T-helper 17 cell (primary cell): ENCODE data around the gene DQX1. TPM values are rescaled to one million over a fixed set of nuclear protein-coding genes. Genes with fewer than 3 reads are reported as not detected.
A peak's percentile ranks its signal among the peaks of the same experiment; 100 is the strongest.
"Not testable (repeated sequence)": the region's sequence is repeated elsewhere in the genome, so short reads cannot be mapped to it uniquely, and the experiment has no call there.

Experiments
- ATAC-seq: fragments of 150-1000 bp; cut with Tn5 transposase; 2 replicates; pipeline ENCODE4 v1.10.0; 2021; ENCODE audit warnings: mild to moderate bottlenecking, moderate library complexity
- DNase-seq, 3 donors: peaks; one replicate each; pipeline versions ENCODE4 v3.0.0 to v3.0.0-alpha.2; 2020 to 2021
- H3K9me3 ChIP-seq: one replicate; pipeline ENCODE4 v1.7.0; 2013; ENCODE audit warnings: low read length, mild to moderate bottlenecking; ENCODE audit not compliant: control insufficient read depth, poor library complexity, severe bottlenecking
- H3K27ac Mint-ChIP-seq: one replicate; pipeline ENCODE4 v1.8.0; 2022; ENCODE audit warnings: mild to moderate bottlenecking, moderate library complexity, mixed read lengths
- H3K27me3 Mint-ChIP-seq: one replicate; pipeline ENCODE4 v1.8.0; 2022; ENCODE audit warnings: mixed read lengths
- H3K36me3 Mint-ChIP-seq: one replicate; pipeline ENCODE4 v1.8.0; 2022; ENCODE audit warnings: low read depth, mixed read lengths
- H3K4me1 Mint-ChIP-seq: one replicate; pipeline ENCODE4 v1.8.0; 2022; ENCODE audit warnings: mild to moderate bottlenecking, mixed read lengths
- H3K4me3 Mint-ChIP-seq: one replicate; pipeline ENCODE4 v1.8.0; 2022; ENCODE audit warnings: mild to moderate bottlenecking, moderate library complexity, mixed read lengths
- total RNA-seq, 4 donors: library from RNA in 2 of 4; stranded (reverse) in 2 of 4; gene quantifications; one replicate each; pipeline ENCODE4 v1.2.3 and lab custom pipeline; 2022 to 2026

Gene DQX1
- total RNA-seq, 2 donors from 2014 or later = 0.23 TPM; not detected in 1

GRCh38 chr2:74561022-74561421, 35.0 kb upstream of the DQX1 start:
- DNase-seq, H3K4me3 Mint-ChIP-seq, H3K9me3 ChIP-seq, ATAC-seq, H3K27ac Mint-ChIP-seq, H3K36me3 Mint-ChIP-seq: not testable (repeated sequence)
- peaks cover 15% of the 10 kb centered on the region for H3K4me1 Mint-ChIP-seq
- peaks cover 34% of the 10 kb centered on the region for H3K27me3 Mint-ChIP-seq

DNA sequence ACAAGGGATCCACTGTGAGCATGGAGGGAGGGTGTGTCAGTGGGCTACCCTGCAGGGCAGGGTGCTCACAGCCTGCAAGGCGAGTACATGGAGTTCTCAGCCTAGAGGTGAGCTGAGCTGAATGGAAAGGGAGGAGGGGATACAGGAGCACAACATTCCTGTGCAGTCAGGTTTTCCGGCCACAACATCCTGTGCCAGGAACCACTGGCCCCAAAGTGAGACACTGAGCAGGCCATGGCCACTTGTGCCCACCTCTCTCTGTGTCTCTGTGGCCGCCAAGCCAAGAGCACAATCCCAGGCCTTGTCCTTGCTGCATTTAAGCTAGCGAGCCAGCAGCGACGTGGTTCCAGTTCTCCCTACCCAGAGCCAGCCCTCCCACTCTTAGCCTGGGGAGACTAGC, 34.6 kb upstream of the DQX1 start:
- H3K27ac Mint-ChIP-seq = no peak overlapping the region

DNA sequence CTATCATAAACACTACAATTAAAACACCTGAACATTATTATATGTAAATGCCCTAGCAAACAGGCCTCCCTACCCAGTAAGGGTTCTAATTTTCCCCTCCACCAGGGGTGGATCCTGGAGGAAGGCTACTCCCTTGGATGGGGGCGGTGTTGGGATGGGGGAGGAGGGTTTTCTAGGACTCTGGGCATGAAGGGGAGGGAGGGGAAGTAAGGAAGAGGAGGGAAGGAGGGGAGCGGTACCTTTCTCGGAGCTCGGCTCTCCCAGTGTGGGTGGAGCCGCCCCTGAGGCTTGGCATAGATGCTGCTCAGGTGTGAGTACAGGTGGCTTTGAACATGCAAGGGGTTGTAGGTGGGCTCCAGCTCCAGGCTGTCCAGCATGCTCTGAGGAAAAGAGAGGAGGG, 33.9 kb upstream of the DQX1 start:
- DNase-seq (no peak), ATAC-seq (no peak)
- H3K4me1 Mint-ChIP-seq = peaks cover 24% of the 10 kb centered on the region
- H3K27me3 Mint-ChIP-seq = peaks cover 30% of the 10 kb centered on the region
- H3K4me3 Mint-ChIP-seq = no peak overlapping the region
- H3K9me3 ChIP-seq = no peaks in the 10 kb centered on the region
- H3K27ac Mint-ChIP-seq = no peak overlapping the region
- peaks cover 10% of the 10 kb centered on the region for H3K36me3 Mint-ChIP-seq

More for the DNA sequence above, 34.6 kb upstream of the DQX1 start:
- no peaks in the 10 kb centered on the region for H3K9me3 ChIP-seq
- Mint-ChIP-seq H3K27me3 (peaks cover 30% of the 10 kb centered on the region), H3K36me3 (peaks cover 10% of the 10 kb centered on the region), H3K4me1 (peaks cover 17% of the 10 kb centered on the region), H3K4me3 (no peak overlapping the region)
- DNase-seq (no peak), ATAC-seq (no peak)

- H3K27ac Mint-ChIP-seq = no peak overlapping the region
Measured at GRCh38 chr2:74558284-74559230, 32.5 kb upstream of the DQX1 start.

DNA sequence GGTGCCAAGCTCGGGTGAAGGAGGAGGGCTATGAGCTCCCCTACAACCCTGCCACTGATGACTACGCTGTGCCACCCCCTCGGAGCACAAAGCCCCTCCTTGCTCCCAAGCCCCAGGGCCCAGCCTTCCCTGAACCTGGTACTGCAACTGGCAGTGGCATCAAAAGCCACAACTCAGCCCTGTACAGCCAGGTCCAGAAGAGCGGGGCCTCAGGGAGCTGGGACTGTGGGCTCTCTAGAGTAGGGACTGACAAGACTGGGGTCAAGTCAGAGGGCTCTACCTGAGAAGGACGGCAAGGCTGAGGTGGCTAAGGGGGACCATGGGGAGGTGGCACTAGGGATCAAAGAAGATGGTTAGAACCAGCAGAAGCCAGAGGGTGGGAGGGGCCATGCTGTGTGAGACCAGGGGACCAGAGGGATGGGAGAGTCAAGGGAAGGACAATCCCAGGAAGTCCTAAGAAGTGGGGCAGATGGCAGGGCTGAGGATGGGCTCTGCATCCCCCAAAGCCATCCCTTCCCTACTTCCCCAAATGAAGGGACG, 30.9 kb upstream of the DQX1 start:
- ATAC-seq = no peak
- DNase-seq = no peak
- Mint-ChIP-seq H3K27me3 (peaks cover 14% of the 10 kb centered on the region), H3K4me1 (peaks cover 28% of the 10 kb centered on the region), H3K27ac (no peak overlapping the region), H3K4me3 (no peak overlapping the region), H3K36me3 (peaks cover 5% of the 10 kb centered on the region)
- H3K9me3 ChIP-seq = no peaks in the 10 kb centered on the region

More at GRCh38 chr2:74558284-74559230, 32.5 kb upstream of the DQX1 start:
- ATAC-seq = no peak
- no peaks in the 10 kb centered on the region for H3K9me3 ChIP-seq
- H3K4me3 Mint-ChIP-seq = no peak overlapping the region
- H3K27me3 Mint-ChIP-seq = peaks cover 21% of the 10 kb centered on the region
- no peak for DNase-seq
- peaks cover 7% of the 10 kb centered on the region for H3K36me3 Mint-ChIP-seq
- H3K4me1 Mint-ChIP-seq = peaks cover 23% of the 10 kb centered on the region

DNA sequence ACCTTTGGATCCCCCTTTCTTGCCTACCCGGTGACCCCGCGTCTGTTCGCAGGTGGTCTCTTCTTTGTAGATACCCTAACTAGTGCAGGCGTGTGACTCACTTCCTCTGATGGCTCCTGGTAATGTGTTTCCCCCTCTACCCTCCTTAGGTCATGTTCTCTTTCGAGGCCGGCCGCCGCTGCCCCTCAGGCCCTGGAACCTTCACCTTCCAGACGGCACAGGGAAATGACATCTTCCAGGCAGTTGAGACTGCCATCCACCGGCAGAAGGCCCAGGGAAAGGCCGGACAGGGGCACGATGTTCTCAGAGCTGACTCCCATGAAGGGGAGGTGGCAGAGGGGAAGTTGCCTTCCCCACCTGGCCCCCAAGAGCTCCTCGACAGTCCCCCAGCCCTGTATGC, 30.1 kb upstream of the DQX1 start:
- peaks cover 29% of the 10 kb centered on the region for H3K4me1 Mint-ChIP-seq
- peak overlapping the region; percentile 91 for H3K4me3 Mint-ChIP-seq
- H3K27me3 Mint-ChIP-seq = peaks cover 16% of the 10 kb centered on the region
- peak overlapping the region; percentile 45 for H3K27ac Mint-ChIP-seq
- DNase-seq = no peak
- ATAC-seq = no peak
- H3K36me3 Mint-ChIP-seq = peaks cover 5% of the 10 kb centered on the region
- H3K9me3 ChIP-seq = no peaks in the 10 kb centered on the region

GRCh38 chr2:74555610-74556103, 29.6 kb upstream of the DQX1 start:
- DNase-seq = no peak
- Mint-ChIP-seq H3K4me3 (peak overlapping the region; percentile 91), H3K4me1 (peaks cover 29% of the 10 kb centered on the region), H3K27me3 (peaks cover 21% of the 10 kb centered on the region), H3K27ac (peak overlapping the region; percentile 92), H3K36me3 (peaks cover 5% of the 10 kb centered on the region)
- H3K9me3 ChIP-seq = no peaks in the 10 kb centered on the region
- no peak for ATAC-seq

- Mint-ChIP-seq H3K27me3 (peaks cover 21% of the 10 kb centered on the region), H3K4me1 (peaks cover 24% of the 10 kb centered on the region)
Measured at GRCh38 chr2:74554820-74555531, 28.9 kb upstream of the DQX1 start.

DNA sequence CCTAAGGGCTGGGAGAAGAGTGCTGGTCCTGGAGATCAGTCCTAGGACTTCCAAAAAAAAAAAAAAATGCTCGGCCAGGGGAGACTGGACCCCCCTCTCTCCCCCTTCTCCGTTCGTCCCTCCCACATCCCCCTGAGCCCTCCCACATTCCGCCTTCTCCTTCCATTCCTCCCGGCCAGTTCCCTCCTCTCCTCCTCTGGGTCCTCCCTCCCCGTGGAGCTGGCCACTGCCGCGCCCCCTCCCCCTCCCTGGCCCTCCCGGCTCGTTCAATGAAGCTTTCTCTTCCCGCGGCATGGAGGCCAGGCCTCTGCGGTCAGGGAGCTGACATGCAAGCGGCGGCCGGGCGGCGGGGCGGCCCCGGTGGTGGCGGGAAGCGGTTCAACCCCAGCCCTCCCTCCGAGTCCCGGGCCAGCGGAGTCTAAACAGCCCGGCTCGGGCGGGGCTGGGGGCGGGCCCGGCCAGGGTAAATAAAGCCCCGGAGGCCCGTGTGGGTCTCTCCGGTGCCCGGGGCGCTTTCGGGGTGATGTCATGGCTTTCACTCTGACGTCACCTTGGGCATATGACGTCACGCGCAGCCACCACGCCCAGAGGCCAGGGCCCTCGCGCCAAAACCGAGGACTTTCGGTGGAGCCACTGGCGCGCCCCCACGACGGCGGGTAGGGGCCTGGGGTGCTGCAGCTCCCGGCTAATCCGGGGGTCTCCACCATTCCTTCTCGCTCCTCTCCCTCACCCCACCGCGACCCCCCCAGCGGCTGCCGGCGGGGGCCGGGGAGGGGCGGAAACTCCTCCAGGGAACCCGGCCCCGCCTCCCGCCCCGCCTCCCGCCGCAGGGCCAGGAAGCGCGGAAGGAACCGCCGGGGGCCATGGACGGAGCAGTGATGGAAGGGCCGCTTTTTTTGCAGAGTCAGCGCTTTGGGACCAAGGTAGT, 28.1 kb upstream of the DQX1 start, which contains the start of the genes DOK1 and LOXL3:
TSS of gene DOK1 (plus strand) at position 829 of the 928 bp plus-strand sequence. CDS start at position 864, 35 bp downstream.
TSS of gene LOXL3 (minus strand) at position 51 of the 928 bp plus-strand sequence. CDS start 1,308 bp downstream, outside the sequence.
- peaks cover 23% of the 10 kb centered on the region for H3K4me1 Mint-ChIP-seq
- peaks cover 7% of the 10 kb centered on the region for H3K36me3 Mint-ChIP-seq
- H3K4me3 Mint-ChIP-seq = peak within 1 kb of the TSS; percentile 91

More at GRCh38 chr2:74554820-74555531, 28.9 kb upstream of the DQX1 start:
- DNase-seq = peak in 1 of 3 donors; percentile 22
- H3K4me3 Mint-ChIP-seq = peak overlapping the region; percentile 91
- H3K36me3 Mint-ChIP-seq = peaks cover 7% of the 10 kb centered on the region
- ATAC-seq = peak; percentile 57
- peak overlapping the region; percentile 92 for H3K27ac Mint-ChIP-seq
- no peaks in the 10 kb centered on the region for H3K9me3 ChIP-seq

GRCh38 chr2:74552914-74553811, 27.1 kb upstream of the DQX1 start:
- ATAC-seq (no peak), DNase-seq (no peak)
- Mint-ChIP-seq H3K4me3 (peak overlapping the region; percentile 91), H3K4me1 (peaks cover 27% of the 10 kb centered on the region), H3K27me3 (peaks cover 34% of the 10 kb centered on the region), H3K27ac (peak overlapping the region; percentile 92), H3K36me3 (peaks cover 11% of the 10 kb centered on the region)
- no peaks in the 10 kb centered on the region for H3K9me3 ChIP-seq

More for the DNA sequence above, 28.1 kb upstream of the DQX1 start, which contains the start of the genes DOK1 and LOXL3:
- DNase-seq = peak; percentile 66 to 84 (median 78)
- peak; percentile 82 for ATAC-seq
- Mint-ChIP-seq H3K27ac (peak within 1 kb of the TSS; percentile 92), H3K27me3 (peaks cover 28% of the 10 kb centered on the region)
- no peaks in the 10 kb centered on the region for H3K9me3 ChIP-seq
